Cardiac muscle cell (in vitro differentiated cells and primary cell): Measurements from ENCODE around the gene SLC22A15. TPM values are rescaled to one million over a fixed set of nuclear protein-coding genes. Genes with fewer than 3 reads are reported as not detected.

ENCODE experiments used
- DNase-seq, 2 donors: peaks; one replicate each; pipeline versions ENCODE4 v3.0.0 to v3.0.0-alpha.2; 2010 to 2017; ENCODE audit warnings: low read depth in 1 of 2, low spot score in 1 of 2
- H3K27ac ChIP-seq: fragments of 200-600 bp; sonication (generic); 2 replicates; pipeline ENCODE4 v1.5.1; 2016
- H3K27me3 ChIP-seq: fragments of 200-600 bp; sonication (generic); 2 replicates; pipeline ENCODE4 v1.6.0; 2016; ENCODE audit warnings: control low read depth
- H3K36me3 ChIP-seq: fragments of 200-600 bp; sonication (generic); 2 replicates; pipeline ENCODE4 v1.5.1; 2016; ENCODE audit warnings: control low read depth
- H3K4me1 ChIP-seq: fragments of 200-600 bp; sonication (generic); 2 replicates; pipeline ENCODE4 v1.8.1; 2017; ENCODE audit warnings: low read depth, mild to moderate bottlenecking, mixed run types
- H3K4me3 ChIP-seq: fragments of 200-600 bp; sonication (generic); 2 replicates; pipeline ENCODE4 v1.5.1; 2016; ENCODE audit warnings: mild to moderate bottlenecking
- H3K9me3 ChIP-seq: fragments of 200-600 bp; sonication (generic); 2 replicates; pipeline ENCODE4 v1.5.1; 2017; ENCODE audit warnings: low read depth, mild to moderate bottlenecking, control low read depth
- CTCF ChIP-seq: IDR thresholded peaks from 2 replicates; pipeline ENCODE4 v1.5.1; 2012; ENCODE audit warnings: low read depth, mild to moderate bottlenecking, low read length
- polyA plus RNA-seq: library from polyadenylated mRNA; unstranded; fragments of >200 nt; fragmentation: Nextera tagmentation; extraction: Ambion mirVana; gene quantifications from 2 replicates; pipeline ENCODE4 v1.2.1, GENCODE V29; 2016
- total RNA-seq: library from RNA; depleted of rRNA; stranded (reverse); fragments of >200 nt; gene quantifications from 2 replicates; pipeline ENCODE4 v1.2.3, GENCODE V29; 2016

The SLC22A15 gene
- total and polyA plus RNA-seq, 2 experiments from 2014 or later, result 2.4 to 2.7 TPM

- DNase-seq, result no peak
- H3K27ac ChIP-seq, result no peak overlapping the region
- H3K4me3 ChIP-seq, result no peak overlapping the region
- TF ChIP-seq CTCF, result no peak
- H3K27me3 ChIP-seq, result no peaks in the 10 kb centered on the region
- no peaks in the 10 kb centered on the region for H3K9me3 ChIP-seq
- no peaks in the 10 kb centered on the region for H3K4me1 ChIP-seq
- H3K36me3 ChIP-seq, result no peaks in the 10 kb centered on the region
Measured at GRCh38 chr1:116001739-116002487, 25.6 kb downstream of the SLC22A15 start.

- no peak overlapping the region for H3K27ac ChIP-seq
- no peak for TF ChIP-seq CTCF
- no peaks in the 10 kb centered on the region for H3K27me3 ChIP-seq
- no peak for DNase-seq
- no peaks in the 10 kb centered on the region for H3K4me1 ChIP-seq
- H3K36me3 ChIP-seq, result no peaks in the 10 kb centered on the region
- no peak overlapping the region for H3K4me3 ChIP-seq
- H3K9me3 ChIP-seq, result no peaks in the 10 kb centered on the region
Measured at GRCh38 chr1:116002781-116003420, 26.6 kb downstream of the SLC22A15 start.

- Histone ChIP-seq H3K4me3 (no peak overlapping the region), H3K9me3 (no peaks in the 10 kb centered on the region), H3K27me3 (no peaks in the 10 kb centered on the region), H3K36me3 (no peaks in the 10 kb centered on the region), H3K4me1 (no peaks in the 10 kb centered on the region), H3K27ac (no peak overlapping the region)
- TF ChIP-seq CTCF, result no peak
- no peak for DNase-seq
Measured at GRCh38 chr1:116003823-116004222, 27.5 kb downstream of the SLC22A15 start.

GRCh38 chr1:116006486-116006964, 30.2 kb downstream of the SLC22A15 start:
- DNase-seq, result no peak
- Histone ChIP-seq H3K4me3 (no peak overlapping the region), H3K36me3 (no peaks in the 10 kb centered on the region), H3K27ac (no peak overlapping the region), H3K9me3 (no peaks in the 10 kb centered on the region), H3K4me1 (no peaks in the 10 kb centered on the region), H3K27me3 (no peaks in the 10 kb centered on the region)
- TF ChIP-seq CTCF, result no peak

- no peak for DNase-seq
- H3K27ac ChIP-seq, result no peak overlapping the region
- H3K36me3 ChIP-seq, result no peaks in the 10 kb centered on the region
- H3K27me3 ChIP-seq, result no peaks in the 10 kb centered on the region
- H3K4me3 ChIP-seq, result no peak overlapping the region
- no peaks in the 10 kb centered on the region for H3K4me1 ChIP-seq
- no peaks in the 10 kb centered on the region for H3K9me3 ChIP-seq
- TF ChIP-seq CTCF, result no peak
Measured at GRCh38 chr1:116008656-116009390, 32.5 kb downstream of the SLC22A15 start.
